Measurements from ENCODE around the gene INHA. TPM values are rescaled to one million over a fixed set of nuclear protein-coding genes. Genes with fewer than 3 reads are reported as not detected.

INHA gene
- total and polyA plus RNA-seq, 4 donors, result 0.47 to 0.98 (median 0.58) TPM; not detected in 1

Small RNA genes lying within 50 kb of the gene (small RNA-seq; reads per million reads assigned to genes)
- not detected for gene MIR3132 (ENCODE audit: low replicate concordance)
- gene RN7SKP213 (ENCODE audit: low replicate concordance), result not detected

Other genes with a start within 250 kb of the INHA start
- not detected for gene RESP18, start 239.6 kb upstream of the INHA start, total RNA-seq
- not detected for gene RESP18, start 239.6 kb upstream of the INHA start, polyA plus RNA-seq
- 10 to 100 TPM; 73.7 to 78.6 TPM for gene DNPEP, start 184.4 kb upstream of the INHA start, total RNA-seq
- gene DNPEP, start 184.4 kb upstream of the INHA start, polyA plus RNA-seq, result 10 to 100 TPM; 82.9 to 89.7 TPM
- 10 to 100 TPM; 23.9 to 88.7 TPM for gene DES, start 153.9 kb upstream of the INHA start, total RNA-seq
- gene DES, start 153.9 kb upstream of the INHA start, polyA plus RNA-seq, result 100 to 1,000 TPM in 1 of 2 donors, 10 to 100 TPM in 1; 27.2 to 108 TPM
- 10 to 100 TPM in 1 of 2 donors, 1 to 10 TPM in 1; 8.7 to 15.6 TPM for gene SPEG, start 137.5 kb upstream of the INHA start, total RNA-seq
- gene SPEG, start 137.5 kb upstream of the INHA start, polyA plus RNA-seq, result 10 to 100 TPM in 1 of 2 donors, 1 to 10 TPM in 1; 3.7 to 10.5 TPM
- gene GMPPA, start 73.4 kb upstream of the INHA start, total RNA-seq, result 10 to 100 TPM; 18.8 to 48.9 TPM
- gene GMPPA, start 73.4 kb upstream of the INHA start, polyA plus RNA-seq, result 10 to 100 TPM; 30.7 to 46.6 TPM
- under 1 TPM; 0.26 to 0.43 TPM for gene ASIC4, start 57.8 kb upstream of the INHA start, total RNA-seq
- under 1 TPM; 0.02 TPM for gene ASIC4, start 57.8 kb upstream of the INHA start, polyA plus RNA-seq
- gene CHPF, start 28.5 kb upstream of the INHA start, total RNA-seq, result 10 to 100 TPM; 42.7 to 89.6 TPM
- 10 to 100 TPM; 44.6 to 71.6 TPM for gene CHPF, start 28.5 kb upstream of the INHA start, polyA plus RNA-seq
- 1 to 10 TPM; 1.3 to 7.1 TPM for gene TMEM198, start 28.3 kb upstream of the INHA start, total RNA-seq
- 1 to 10 TPM; 3.9 to 4.7 TPM for gene TMEM198, start 28.3 kb upstream of the INHA start, polyA plus RNA-seq
- gene OBSL1, start 771 bp upstream of the INHA start, total RNA-seq, result 10 to 100 TPM; 69.6 to 75.2 TPM
- 10 to 100 TPM; 34.0 to 58.4 TPM for gene OBSL1, start 771 bp upstream of the INHA start, polyA plus RNA-seq
- 10 to 100 TPM; 21.5 to 46.0 TPM for gene STK11IP, start 25.5 kb downstream of the INHA start, total RNA-seq
- gene STK11IP, start 25.5 kb downstream of the INHA start, polyA plus RNA-seq, result 10 to 100 TPM; 21.7 to 24.5 TPM
- gene SLC4A3, start 55.3 kb downstream of the INHA start, total RNA-seq, result 1 to 10 TPM; 1.8 to 3.2 TPM
- under 1 TPM; 0.59 to 0.63 TPM for gene SLC4A3, start 55.3 kb downstream of the INHA start, polyA plus RNA-seq